Measurements from ENCODE around the gene SMIM13. TPM values are rescaled to one million over a fixed set of nuclear protein-coding genes. Genes with fewer than 3 reads are reported as not detected.
A peak's percentile ranks its signal among the peaks of the same experiment; 100 is the strongest.

Gene SMIM13
- total RNA-seq, 1 donor: 15.5 TPM

DNA sequence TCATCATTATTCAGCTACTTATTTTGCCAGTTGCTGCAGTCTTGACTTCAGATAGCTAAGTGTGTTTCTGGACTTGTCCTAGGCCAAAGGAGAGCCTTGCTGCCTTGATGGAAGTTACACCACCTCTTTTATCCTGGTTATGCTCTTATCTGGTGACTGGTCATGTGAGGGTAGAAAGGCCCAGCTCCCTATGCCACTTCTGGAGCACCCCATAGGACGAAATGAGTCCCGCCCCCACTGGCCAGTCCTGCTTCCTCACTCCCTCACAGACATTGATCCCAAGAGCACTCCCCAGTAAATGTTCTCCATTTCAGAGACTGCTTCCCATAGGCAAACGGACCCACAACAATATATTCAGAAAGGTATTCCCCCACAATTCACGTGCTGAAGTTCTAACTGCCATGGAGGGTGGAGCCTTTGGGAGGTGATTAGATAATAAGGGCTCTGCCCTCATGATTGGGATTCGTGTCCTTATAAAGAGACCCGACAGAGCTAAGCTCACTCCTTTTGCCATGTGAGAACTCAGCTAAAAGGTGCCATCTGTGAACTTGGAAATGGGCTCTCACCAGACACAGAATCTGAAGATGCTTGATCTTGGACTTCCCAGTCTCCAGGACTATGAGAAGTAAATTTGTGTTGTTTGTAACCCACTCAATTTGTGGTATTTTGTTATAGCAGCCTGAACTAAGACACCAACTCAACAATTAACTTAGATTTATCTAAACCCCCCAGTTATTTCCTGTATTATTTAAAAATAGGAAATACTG, 28.0 kb upstream of the SMIM13 start:
- no peak for DNase-seq (ENCODE audit: low read depth)
- H3K4me3 ChIP-seq (ENCODE audit: low read depth, low read length): no peak overlapping the region
- no peak for TF ChIP-seq CTCF (IDR thresholded peaks at IDR 0.05; ENCODE audit: insufficient read depth, low read depth, low read length)

DNA sequence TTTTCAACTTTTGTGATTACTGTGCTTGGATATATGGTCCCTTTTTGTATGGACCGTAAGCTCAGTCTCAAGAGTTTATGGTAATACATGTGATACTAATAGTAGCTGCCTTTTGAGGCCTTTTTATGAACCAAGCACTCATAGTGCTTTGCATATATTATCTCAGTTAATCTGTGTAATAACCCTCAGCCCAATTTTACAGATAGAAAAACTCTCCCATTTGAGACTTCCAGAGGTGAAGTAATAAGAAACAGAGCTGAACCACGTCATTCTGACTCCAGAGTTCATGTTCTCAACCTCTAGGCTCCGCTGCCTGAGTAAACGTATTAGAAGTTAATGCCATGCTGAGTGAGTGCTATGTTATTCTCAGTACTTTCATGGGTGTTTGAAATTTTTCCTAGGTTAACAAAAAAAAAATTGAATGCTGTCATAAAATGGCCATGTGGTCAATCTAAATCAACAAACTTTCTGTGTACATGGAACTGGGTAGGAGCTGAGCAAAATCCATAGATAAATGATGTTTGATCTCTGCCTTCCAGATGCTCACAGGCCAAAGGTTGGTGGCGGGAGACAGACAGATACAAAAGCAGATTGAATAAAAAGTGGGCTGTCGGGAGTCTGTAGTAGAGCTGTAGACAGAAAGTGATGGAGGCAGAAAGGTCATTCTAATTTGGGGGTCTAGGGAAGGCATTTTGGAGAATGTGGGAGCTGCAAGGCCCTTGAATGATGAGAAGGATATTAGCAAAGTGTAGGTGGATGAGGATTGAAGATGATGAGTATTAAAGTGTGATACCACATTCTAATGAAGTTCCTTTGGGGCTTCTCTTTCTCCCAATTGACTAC, 26.9 kb upstream of the SMIM13 start:
- DNase-seq (ENCODE audit: low read depth): no peak

GRCh38 chr6:11067348-11067747, 26.3 kb upstream of the SMIM13 start:
- TF ChIP-seq CTCF (IDR thresholded peaks at IDR 0.05; ENCODE audit: insufficient read depth, low read depth, low read length): no peak
- no peak for DNase-seq (ENCODE audit: low read depth)
- H3K4me3 ChIP-seq (ENCODE audit: low read depth, low read length): no peak overlapping the region

More for the DNA sequence above, 26.9 kb upstream of the SMIM13 start:
- no peak overlapping the region for H3K4me3 ChIP-seq (ENCODE audit: low read depth, low read length)
- no peak for TF ChIP-seq CTCF (IDR thresholded peaks at IDR 0.05; ENCODE audit: insufficient read depth, low read depth, low read length)

DNA sequence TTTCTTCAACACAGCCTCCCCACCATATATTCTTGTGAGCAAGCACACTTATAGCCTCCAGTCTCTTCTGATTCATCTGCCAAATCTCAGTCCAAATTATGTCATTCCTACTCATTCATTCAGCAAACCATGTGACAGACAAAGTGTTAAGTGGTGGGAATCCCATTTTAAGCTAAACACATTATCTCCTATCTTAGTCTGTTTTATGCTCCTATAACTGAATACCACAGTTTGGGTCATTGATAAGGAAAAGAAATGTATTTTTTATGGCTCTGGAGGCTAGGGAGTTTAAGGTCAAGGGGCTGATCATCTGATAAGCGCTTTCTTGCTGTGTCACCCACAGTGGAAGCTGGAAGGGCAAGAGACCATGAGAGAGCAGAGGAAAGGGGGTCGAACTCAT, 23.9 kb upstream of the SMIM13 start:
- no peak for TF ChIP-seq CTCF (IDR thresholded peaks at IDR 0.05; ENCODE audit: insufficient read depth, low read depth, low read length)
- DNase-seq (ENCODE audit: low read depth): peak; percentile 22
- H3K4me3 ChIP-seq (ENCODE audit: low read depth, low read length): no peak overlapping the region

DNA sequence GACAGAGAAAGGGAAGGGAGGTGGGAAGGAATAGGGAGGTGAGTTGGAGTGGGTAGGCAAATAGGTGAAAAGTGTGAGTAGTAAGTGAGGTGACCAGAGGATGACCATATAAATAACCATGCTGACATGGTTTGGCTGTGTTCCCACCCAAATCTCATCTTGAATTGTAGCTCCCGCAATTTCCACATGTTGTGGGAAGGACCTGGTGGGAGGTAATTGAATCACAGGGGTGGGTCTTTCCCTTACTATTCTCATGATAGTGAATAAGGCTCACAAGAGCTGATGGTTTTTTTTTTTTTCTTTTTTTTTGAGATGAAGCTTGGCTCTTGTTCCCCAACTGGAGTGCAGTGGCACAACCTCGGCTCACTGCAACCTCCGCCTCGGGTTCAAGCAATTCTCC, 21.5 kb upstream of the SMIM13 start:
- no peak for DNase-seq (ENCODE audit: low read depth)
- no peak for TF ChIP-seq CTCF (IDR thresholded peaks at IDR 0.05; ENCODE audit: insufficient read depth, low read depth, low read length)
- H3K4me3 ChIP-seq (ENCODE audit: low read depth, low read length): no peak overlapping the region

GRCh38 chr6:11076540-11076939, 17.1 kb upstream of the SMIM13 start:
- TF ChIP-seq CTCF (IDR thresholded peaks at IDR 0.05; ENCODE audit: insufficient read depth, low read depth, low read length): no peak
- H3K4me3 ChIP-seq (ENCODE audit: low read depth, low read length): no peak overlapping the region
- DNase-seq (ENCODE audit: low read depth): no peak

All from fibroblast of villous mesenchyme (primary cell).